ENCODE results near the gene HGS.

The HGS gene

DNA sequence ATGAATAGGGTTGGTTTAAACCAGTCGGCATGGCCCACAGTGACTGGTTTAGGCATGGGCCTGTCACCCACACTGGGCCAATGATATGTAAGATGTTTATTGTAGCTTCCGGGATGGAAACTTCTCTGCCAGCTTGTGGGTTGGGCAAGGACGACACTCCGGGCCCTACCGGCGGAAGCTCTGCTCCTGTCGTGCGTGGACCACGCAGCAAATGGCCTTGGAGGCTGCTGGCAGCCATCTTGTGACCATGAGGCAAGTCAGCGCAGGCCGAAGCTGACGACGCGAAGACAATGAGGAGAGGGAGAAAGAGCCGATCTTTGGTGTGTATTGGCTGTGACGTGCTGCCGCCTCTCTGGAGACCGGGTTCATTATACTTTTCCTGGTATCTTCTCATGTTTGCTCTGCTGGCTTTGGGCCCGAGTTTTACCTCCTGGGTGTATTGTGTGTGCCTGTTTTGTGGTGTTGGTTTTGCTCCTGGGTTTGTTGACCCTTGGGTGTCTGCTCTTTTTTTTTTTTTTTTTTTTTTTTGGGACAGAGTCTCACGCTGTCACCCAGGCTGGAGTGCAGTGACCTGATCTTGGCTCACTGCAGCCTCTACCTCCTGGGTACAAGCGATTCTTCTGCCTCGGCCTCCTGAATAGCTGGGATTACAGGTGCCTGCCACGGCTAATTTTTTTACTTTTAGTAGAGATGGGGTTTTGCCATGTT is 43.7 kb downstream of the HGS start:
- DNase-seq (ENCODE audit: low read depth in 1 of 2, low spot score in 1 of 2): no peak
- no peak overlapping the region for H3K27ac ChIP-seq (replicated peaks)
- no peak overlapping the region for H3K4me3 ChIP-seq (replicated peaks; ENCODE audit: insufficient read depth, low read length)
- TF ChIP-seq, protein P1, sequence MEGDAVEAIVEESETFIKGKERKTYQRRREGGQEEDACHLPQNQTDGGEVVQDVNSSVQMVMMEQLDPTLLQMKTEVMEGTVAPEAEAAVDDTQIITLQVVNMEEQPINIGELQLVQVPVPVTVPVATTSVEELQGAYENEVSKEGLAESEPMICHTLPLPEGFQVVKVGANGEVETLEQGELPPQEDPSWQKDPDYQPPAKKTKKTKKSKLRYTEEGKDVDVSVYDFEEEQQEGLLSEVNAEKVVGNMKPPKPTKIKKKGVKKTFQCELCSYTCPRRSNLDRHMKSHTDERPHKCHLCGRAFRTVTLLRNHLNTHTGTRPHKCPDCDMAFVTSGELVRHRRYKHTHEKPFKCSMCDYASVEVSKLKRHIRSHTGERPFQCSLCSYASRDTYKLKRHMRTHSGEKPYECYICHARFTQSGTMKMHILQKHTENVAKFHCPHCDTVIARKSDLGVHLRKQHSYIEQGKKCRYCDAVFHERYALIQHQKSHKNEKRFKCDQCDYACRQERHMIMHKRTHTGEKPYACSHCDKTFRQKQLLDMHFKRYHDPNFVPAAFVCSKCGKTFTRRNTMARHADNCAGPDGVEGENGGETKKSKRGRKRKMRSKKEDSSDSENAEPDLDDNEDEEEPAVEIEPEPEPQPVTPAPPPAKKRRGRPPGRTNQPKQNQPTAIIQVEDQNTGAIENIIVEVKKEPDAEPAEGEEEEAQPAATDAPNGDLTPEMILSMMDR (IDR thresholded peaks at IDR 0.05; ENCODE audit: insufficient read depth, low read length): no peak
- TF ChIP-seq SPI1 (IDR thresholded peaks at IDR 0.05; ENCODE audit: borderline replicate concordance, low read depth): no peak
- TF ChIP-seq, protein P2, sequence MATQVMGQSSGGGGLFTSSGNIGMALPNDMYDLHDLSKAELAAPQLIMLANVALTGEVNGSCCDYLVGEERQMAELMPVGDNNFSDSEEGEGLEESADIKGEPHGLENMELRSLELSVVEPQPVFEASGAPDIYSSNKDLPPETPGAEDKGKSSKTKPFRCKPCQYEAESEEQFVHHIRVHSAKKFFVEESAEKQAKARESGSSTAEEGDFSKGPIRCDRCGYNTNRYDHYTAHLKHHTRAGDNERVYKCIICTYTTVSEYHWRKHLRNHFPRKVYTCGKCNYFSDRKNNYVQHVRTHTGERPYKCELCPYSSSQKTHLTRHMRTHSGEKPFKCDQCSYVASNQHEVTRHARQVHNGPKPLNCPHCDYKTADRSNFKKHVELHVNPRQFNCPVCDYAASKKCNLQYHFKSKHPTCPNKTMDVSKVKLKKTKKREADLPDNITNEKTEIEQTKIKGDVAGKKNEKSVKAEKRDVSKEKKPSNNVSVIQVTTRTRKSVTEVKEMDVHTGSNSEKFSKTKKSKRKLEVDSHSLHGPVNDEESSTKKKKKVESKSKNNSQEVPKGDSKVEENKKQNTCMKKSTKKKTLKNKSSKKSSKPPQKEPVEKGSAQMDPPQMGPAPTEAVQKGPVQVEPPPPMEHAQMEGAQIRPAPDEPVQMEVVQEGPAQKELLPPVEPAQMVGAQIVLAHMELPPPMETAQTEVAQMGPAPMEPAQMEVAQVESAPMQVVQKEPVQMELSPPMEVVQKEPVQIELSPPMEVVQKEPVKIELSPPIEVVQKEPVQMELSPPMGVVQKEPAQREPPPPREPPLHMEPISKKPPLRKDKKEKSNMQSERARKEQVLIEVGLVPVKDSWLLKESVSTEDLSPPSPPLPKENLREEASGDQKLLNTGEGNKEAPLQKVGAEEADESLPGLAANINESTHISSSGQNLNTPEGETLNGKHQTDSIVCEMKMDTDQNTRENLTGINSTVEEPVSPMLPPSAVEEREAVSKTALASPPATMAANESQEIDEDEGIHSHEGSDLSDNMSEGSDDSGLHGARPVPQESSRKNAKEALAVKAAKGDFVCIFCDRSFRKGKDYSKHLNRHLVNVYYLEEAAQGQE (IDR thresholded peaks at IDR 0.05; ENCODE audit: insufficient replicate concordance, low read depth): no peak
- TF ChIP-seq POLR2AphosphoS5 (IDR thresholded peaks at IDR 0.05; ENCODE audit: low read depth): no peak
- TF ChIP-seq GABPA (IDR thresholded peaks at IDR 0.05; ENCODE audit: low read depth): no peak
- no peaks in the 10 kb centered on the region for H3K27me3 ChIP-seq (ENCODE audit: insufficient read depth, poor library complexity, severe bottlenecking)

DNA sequence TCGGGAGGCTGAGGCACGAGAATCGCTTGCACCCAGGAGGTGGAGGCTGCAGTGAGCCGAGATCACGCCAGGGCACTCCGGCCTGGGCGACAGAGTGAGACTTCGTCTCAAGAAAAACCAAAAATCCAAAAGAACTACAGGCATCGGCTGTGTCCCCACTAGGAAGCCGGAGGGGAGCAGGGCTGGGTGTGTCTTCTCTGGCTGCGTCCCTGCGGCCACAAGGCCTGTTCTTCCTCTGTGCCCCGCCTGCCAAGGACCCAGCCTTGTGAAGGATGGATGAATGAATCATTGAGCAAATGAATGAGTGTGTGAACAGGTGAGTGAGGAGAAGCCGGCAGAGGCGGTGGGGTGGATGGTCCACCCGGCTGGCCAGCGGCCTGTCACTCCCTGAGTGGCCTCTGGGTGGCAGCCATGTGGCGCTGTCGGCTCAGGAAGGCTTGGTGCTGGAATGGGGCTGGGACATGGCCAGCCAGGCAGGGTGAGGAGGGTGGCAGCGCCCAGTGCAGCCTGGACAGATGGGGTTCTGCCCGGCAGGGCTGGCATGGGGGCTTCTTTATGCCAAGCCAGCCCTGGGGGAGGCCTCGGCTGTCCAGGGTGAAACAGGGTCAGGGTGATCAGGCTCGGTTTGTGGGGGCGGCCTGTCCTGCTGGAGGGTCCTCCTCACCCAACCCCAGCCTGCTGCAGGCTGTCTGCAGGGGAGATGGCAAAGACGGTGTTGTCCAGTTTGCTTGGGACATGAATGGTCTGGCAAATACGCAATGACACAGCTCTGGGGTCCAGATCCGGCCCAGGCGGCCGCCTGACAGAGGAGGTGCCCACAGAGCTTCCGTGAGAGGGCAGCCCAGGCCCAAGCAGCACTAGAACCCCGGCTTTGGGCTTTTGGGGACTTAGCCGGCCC is 49.9 kb downstream of the HGS start:
- peak in 1 of 2 experiments; percentile 86 for DNase-seq (ENCODE audit: low read depth in 1 of 2, low spot score in 1 of 2)
- TF ChIP-seq, protein P2 (IDR thresholded peaks at IDR 0.05; ENCODE audit: insufficient replicate concordance, low read depth): no peak
- TF ChIP-seq, protein P1 (IDR thresholded peaks at IDR 0.05; ENCODE audit: insufficient read depth, low read length): peak; percentile 84
- TF ChIP-seq POLR2AphosphoS5 (IDR thresholded peaks at IDR 0.05; ENCODE audit: low read depth): no peak
- TF ChIP-seq GABPA (IDR thresholded peaks at IDR 0.05; ENCODE audit: low read depth): no peak
- TF ChIP-seq SPI1 (IDR thresholded peaks at IDR 0.05; ENCODE audit: borderline replicate concordance, low read depth): no peak
- Histone ChIP-seq H3K27ac (replicated peaks) (peak overlapping the region; percentile 98), H3K27me3 (ENCODE audit: insufficient read depth, poor library complexity, severe bottlenecking) (no peaks in the 10 kb centered on the region), H3K4me3 (replicated peaks; ENCODE audit: insufficient read depth, low read length) (no peak overlapping the region)

DNA sequence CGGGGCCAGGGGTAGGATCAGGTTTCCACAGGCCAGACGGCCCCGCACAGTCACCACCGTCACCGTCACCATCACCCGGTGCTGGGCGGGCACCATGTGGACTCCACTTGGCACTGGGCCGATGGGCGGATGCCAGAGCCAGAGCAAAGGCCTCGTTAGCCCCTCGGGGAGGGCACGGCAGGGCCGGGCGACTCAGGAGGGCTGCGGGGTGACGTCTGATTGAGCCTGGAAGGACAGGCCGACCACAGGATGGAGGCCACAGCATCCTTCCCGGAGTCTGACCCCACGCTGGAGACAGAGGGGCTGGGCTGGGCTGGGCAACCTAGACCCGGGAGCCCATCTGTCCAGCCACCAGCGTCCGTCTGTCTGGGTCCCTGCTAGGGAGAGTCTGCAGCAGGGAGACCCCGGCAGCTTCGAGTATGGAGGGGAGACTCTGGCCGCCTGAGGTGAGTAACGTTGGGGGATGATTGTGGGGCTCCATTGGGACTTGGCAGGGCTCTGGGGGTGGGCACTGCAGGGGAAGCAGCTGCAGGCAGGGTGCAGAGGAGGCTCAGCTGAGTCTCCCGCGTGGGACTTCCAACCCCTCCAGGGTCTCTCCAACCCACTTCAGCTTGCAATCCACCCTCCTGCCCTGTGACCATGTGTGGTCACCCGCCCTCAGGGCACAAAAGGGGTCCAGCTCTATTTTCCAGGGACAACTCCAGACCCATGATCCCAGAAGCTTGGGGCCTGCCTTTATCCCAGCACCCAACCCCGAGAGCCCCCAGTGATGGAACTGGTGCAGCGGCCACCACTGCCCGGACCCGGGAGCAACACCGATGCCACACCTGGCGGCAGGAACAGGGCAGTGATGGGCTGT is 50.8 kb downstream of the HGS start:
- no peak for DNase-seq (ENCODE audit: low read depth in 1 of 2, low spot score in 1 of 2)
- no peak for TF ChIP-seq GABPA (IDR thresholded peaks at IDR 0.05; ENCODE audit: low read depth)
- no peak for TF ChIP-seq SPI1 (IDR thresholded peaks at IDR 0.05; ENCODE audit: borderline replicate concordance, low read depth)
- TF ChIP-seq, protein P2 (IDR thresholded peaks at IDR 0.05; ENCODE audit: insufficient replicate concordance, low read depth): no peak
- TF ChIP-seq, protein P1 (IDR thresholded peaks at IDR 0.05; ENCODE audit: insufficient read depth, low read length): no peak
- no peak for TF ChIP-seq POLR2AphosphoS5 (IDR thresholded peaks at IDR 0.05; ENCODE audit: low read depth)
- Histone ChIP-seq H3K27ac (replicated peaks) (peak overlapping the region; percentile 98), H3K27me3 (ENCODE audit: insufficient read depth, poor library complexity, severe bottlenecking) (no peaks in the 10 kb centered on the region), H3K4me3 (replicated peaks; ENCODE audit: insufficient read depth, low read length) (peak overlapping the region; percentile 32)
